CD4-positive, alpha-beta T cell treated with Interleukin-4 for 4 hours (primary cell): Measurements from ENCODE around the gene LCLAT1.

Experiments
- DNase-seq: peaks from one replicate; pipeline ENCODE4 v3.0.0-alpha.2; 2020

The LCLAT1 gene

DNA sequence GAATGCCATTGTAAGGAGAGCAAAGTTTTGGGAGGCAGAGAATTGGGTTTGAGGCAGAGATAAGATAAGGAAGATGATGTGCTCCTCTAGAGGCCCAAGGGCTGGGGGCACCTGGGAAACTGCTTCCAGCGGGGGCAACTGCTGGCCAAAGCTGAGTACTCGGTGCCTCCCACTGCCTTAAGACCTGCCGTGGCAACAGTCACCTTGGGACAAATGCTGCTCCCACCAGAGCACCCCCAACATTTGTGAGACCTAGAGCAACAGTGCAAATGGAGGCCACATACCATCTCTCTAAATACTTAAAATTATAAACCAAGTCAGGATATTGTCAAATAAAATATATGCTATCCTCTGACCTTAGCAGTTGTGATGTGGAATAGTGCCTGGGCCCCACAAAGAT is 233.1 kb downstream of the LCLAT1 start:
- no peak for DNase-seq

GRCh38 chr2:30681022-30681421 is 234.0 kb downstream of the LCLAT1 start:
- DNase-seq = no peak

DNA sequence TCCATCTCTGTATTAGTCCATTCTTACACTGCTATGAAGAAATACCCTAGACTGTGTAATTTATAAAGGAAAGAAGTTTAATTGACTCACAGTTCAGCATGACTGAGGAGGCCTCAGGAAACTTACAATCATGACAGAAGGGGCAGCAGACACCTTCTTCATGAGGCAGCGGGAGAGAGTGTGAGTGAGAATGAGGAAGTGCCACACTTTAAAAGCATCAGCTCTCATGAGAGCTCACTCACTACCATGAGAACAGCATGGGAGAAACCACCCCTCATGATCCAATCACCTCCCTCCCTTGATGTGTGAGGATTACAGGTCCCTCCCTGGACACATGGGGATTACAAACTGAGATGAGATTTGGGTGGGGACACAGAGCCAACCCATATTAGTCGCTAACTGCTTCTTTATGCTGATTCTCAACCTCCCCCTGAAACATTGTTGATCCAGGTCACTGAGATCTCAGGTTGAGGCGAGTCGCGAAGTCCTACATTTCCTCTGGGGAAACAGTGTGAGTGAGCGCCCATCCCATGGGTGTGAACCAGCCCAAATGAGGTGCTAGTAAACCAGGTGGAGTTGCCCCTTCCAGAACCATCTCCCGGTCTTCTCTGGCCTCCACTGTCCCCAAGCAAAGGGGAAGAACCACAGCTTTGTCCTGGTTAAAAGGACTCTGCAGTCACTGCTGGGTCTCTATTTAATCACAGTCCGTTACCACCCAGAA is 236.3 kb downstream of the LCLAT1 start:
- no peak for DNase-seq

- DNase-seq = no peak
Measured at GRCh38 chr2:30684026-30684425, 237.0 kb downstream of the LCLAT1 start.

GRCh38 chr2:30684516-30684915 is 237.5 kb downstream of the LCLAT1 start:
- no peak for DNase-seq

DNA sequence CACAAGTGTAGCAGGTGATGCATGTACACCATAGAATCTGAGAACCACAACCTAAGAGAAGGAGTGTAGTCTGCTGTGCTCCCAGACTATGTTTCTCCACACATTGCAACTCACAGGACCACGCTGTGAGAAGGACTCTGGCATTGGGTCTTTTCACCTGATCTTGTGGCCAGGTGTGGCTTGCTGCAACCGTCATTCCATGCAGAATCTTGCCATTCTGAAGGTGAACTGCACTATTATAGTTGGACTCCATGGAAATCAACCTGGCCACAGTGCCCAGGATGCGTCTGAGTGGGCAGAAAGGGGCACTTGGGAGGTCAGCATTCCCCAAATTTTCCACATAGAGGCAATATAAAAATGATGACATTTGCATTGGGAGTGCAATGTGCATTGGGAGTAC is 237.9 kb downstream of the LCLAT1 start:
- no peak for DNase-seq

GRCh38 chr2:30686000-30686399 is 239.0 kb downstream of the LCLAT1 start:
- DNase-seq = no peak

- no peak for DNase-seq
Measured at GRCh38 chr2:30686669-30687068, 239.6 kb downstream of the LCLAT1 start.

- no peak for DNase-seq
Measured at GRCh38 chr2:30688956-30689401, 241.9 kb downstream of the LCLAT1 start.

- DNase-seq = no peak
Measured at GRCh38 chr2:30689496-30690125, 242.6 kb downstream of the LCLAT1 start.

DNA sequence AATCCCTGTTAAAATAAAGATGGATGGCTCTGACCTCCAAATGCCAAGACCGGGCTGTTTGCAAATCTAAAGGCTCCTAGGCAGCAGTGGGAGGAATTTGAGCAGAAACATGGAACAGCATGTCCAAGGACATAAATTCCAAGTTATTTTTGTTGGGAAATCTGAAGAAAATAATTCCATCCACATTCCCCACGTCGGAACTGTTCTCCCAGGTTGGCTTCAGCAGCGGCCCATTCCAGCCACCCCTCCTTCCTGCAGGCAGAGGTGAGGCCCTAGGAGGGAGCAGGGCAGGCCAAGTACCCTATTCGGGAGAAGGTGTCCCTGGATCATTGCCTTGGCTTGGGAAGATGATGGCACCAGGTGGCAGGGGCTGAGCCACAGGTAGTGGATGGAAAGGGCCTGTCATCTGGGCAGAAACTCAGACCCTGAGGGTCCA is 243.1 kb downstream of the LCLAT1 start:
- no peak for DNase-seq

DNA sequence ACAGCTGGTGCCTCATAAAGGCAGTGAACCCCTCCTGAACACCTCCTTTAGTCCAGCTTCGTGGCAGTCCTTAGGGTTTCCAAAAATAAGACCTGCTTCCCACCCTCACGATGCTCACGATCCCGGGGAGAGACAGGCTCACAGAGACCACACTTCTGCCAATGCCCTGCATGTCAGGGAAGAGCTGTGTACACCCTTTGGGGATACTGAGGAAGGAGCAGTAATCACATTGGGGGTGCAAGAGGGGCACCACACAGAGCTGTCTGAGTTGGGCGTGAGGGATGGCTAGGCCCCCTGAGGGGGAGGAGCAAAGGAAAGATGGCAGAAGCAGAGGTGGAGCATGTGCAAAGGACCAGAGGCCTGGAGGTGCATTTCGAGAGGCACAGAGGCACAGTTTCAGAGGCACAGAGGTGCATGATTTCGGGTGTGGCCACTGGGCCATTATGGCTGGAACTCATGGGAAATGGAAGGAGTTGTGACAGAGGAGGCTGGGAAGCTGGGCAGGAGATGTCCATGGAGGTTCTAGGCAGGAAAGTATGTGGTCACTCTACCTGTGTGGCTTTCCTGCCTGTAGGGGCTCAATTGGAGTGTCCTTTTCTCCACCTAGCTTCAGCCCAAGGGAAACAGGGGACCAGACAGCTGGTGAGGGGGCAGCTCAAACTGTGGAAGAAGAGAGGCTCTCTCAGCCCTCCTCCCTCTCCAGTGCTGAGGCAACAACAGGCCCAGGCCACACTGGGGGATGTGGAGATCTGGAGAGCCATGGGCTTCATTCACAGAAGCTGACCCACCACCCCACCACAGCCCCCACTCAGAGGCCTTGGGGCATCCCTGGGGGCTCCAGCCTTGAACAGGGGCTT is 244.3 kb downstream of the LCLAT1 start:
- no peak for DNase-seq

DNA sequence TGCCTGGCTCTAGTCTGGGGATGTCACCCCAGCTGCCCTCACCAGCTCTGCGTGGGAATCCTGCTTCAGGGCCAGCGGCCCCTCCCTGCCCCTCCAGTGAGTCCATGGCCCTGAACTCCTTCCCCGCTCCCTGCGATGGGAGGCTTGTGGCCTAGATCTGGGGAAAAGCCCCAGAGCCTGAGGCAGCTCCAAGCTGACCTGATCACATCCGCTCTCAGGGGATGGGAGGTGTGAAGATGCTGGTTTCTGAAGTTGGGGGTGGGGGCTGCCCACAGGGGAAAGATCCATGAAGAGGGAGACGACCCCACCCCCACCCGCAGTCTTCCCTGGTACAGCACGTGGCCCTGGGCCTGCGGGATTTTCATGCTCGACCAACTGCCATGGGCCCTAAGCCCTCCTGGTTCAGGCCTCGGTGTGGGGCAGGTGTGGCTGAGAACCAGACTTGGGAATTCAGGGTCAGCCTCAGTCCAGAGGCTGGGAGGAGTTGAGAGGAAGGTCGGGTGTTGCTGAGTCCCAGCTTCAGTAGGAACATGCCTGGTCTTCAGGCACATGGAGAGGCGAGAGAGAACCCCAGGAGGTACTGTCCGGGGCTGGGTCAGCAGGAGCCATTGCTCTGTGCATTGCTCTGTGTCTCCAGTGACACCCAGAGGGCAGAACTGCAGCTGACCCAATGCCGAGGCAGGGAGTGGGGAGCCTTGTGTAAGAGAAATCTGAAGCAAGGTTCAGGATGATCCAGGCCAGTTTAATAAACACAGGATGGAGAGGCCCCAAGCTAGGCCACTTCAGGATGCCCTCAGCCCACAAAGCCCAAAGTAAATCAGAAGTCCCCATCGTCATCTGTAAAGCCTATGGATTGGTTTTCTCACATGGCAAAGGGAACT is 245.1 kb downstream of the LCLAT1 start:
- no peak for DNase-seq

GRCh38 chr2:30692829-30693275 is 245.8 kb downstream of the LCLAT1 start:
- no peak for DNase-seq
